ENCODE measurements around the gene STK24.

STK24 gene

DNA sequence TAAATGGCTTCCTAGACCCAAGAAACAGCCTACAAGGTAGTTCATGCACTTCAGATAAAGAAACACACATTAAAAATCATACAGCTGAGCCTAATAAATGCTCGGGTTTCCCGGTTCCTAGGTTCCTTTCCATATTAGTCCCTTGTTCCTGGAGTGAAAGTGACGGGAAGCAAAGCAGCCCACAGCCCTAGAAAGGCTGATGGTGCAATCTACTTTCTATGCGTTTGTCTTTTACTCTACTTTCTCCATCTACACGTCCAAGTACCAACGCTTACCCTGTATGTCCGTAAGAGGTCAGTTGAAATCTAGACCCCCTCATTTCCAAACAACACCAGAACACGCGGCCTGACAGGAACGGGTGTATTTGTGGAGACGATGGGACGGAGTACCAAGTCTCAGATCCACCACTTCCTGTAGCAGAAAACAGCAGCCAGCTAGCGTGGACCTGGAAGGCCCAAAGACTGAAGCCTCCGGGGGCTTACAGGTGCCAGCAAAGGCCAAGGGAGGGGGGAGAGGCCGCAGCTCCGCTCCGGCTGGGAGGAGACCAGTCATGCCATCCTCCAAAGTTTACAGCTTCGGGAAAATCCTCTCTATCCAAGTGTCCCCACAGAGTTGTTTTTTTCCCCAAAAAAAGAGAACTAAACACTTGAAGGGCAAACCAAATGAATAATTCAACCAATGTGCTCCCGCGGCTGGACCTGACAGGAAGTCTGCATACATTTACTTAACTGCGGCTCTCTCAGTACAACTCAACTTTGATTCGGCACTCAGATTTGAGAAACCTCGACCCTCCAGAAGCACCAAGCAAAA, 34.1 kb downstream of the STK24 start:
- DNase-seq (ENCODE audit: insufficient read length, low spot score): no peak
- TF ChIP-seq, protein P1, sequence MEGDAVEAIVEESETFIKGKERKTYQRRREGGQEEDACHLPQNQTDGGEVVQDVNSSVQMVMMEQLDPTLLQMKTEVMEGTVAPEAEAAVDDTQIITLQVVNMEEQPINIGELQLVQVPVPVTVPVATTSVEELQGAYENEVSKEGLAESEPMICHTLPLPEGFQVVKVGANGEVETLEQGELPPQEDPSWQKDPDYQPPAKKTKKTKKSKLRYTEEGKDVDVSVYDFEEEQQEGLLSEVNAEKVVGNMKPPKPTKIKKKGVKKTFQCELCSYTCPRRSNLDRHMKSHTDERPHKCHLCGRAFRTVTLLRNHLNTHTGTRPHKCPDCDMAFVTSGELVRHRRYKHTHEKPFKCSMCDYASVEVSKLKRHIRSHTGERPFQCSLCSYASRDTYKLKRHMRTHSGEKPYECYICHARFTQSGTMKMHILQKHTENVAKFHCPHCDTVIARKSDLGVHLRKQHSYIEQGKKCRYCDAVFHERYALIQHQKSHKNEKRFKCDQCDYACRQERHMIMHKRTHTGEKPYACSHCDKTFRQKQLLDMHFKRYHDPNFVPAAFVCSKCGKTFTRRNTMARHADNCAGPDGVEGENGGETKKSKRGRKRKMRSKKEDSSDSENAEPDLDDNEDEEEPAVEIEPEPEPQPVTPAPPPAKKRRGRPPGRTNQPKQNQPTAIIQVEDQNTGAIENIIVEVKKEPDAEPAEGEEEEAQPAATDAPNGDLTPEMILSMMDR (IDR thresholded peaks at IDR 0.05; ENCODE audit: insufficient read depth, missing control alignments): no peak
- FAIRE-seq: no peak

DNA sequence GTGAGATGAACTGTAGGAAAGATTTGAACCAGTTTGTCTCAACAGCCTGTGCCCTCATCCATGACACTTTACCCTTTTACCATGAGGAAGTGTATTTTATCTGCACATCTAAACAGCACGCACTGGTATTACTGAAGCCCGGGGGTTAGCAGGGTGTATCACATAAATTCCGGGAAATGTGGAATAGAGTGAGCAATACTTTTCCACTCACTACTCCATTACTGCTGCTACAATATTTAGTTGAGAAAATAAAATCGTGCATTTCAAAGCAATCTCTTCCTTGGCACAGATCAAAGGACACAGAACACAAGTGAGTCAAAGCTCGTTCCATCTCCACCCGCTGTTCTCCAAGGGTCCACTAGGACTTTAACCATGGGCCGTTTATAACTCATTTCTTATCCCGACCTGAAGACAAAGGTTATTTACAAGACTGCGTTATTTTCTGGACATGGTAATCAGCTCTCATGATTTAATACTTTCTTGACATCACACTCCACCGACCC, 35.2 kb downstream of the STK24 start:
- FAIRE-seq: no peak
- no peak for DNase-seq (ENCODE audit: insufficient read length, low spot score)
- TF ChIP-seq, protein P1 (IDR thresholded peaks at IDR 0.05; ENCODE audit: insufficient read depth, missing control alignments): no peak

DNA sequence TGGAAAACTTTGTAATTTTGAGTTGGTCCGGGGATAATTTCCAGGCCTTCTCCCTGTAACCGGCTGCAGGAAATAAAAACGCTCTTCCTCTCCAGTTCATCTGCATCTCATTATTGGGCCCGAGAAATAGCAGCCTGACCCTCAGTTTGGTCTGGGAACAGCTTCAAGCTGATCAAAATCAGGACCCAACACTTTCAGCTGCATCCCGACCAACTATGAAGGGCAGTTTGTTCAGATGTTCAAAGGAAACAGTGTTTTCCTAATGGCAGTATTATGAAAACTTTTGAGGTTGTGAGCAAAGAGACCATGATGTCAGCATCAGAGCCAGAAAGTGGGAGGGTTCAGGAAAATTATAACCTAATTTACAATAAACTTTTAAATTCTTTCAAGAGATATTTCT, 35.7 kb downstream of the STK24 start:
- FAIRE-seq (no peak), DNase-seq (ENCODE audit: insufficient read length, low spot score) (no peak)
- TF ChIP-seq, protein P1 (IDR thresholded peaks at IDR 0.05; ENCODE audit: insufficient read depth, missing control alignments): no peak

DNA sequence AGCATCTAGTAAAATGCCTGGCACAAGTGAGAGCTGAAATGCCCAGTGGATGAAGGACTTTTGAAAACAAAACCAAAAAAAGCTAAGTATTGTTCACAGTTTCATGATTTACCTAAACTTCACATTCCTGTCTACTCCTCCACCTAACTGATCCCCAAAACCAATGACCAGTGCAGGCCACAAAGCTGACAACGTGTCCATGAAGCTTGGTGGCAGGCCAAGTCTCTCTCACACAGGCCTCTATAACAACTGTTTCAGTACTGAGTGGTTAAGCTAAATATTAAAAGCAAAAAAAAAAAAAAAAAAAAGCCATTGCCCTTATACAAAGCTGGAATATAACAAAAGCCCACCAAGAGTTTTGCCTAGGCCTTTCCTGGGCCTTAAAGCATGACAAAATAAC, 36.4 kb downstream of the STK24 start:
- no peak for DNase-seq (ENCODE audit: insufficient read length, low spot score)
- TF ChIP-seq, protein P1 (IDR thresholded peaks at IDR 0.05; ENCODE audit: insufficient read depth, missing control alignments): no peak
- no peak for FAIRE-seq

DNA sequence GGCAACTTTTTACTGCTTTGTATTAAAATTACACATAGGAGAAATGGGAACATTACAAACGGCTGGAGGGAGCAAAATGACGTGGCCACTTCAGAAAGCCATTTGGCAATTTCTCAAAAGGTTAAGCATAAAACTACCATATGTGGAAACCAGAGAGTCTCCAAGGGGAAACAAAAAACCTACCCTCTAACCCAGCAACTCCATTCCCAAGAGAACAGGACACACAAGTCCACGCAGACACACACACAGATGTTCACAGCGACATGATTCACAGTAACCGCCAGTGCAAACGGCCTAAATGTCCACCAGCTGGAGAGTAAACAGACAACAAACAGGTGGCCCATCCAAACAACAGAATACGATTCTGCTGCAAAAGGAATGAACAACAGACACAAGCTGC, 37.2 kb downstream of the STK24 start:
- DNase-seq (ENCODE audit: insufficient read length, low spot score) (no peak), FAIRE-seq (no peak)

DNA sequence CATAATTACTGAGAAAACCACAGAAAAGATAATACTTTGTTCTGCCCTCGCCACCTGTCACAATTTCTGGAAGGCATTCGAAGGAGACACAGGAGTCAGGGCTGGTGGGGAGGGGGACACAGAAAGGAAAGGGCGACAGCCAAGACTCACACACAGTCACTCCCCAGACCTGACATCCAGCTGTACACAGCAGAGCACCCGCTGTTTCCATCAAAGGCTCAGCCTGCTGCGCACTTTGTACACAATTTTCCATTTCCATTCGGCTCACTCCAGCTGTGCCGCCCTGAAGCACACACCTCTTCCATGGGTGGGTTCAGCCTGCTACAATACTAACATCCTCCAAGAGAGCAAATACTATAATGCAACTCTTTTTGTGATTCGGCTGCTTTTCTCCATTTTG, 38.0 kb downstream of the STK24 start:
- FAIRE-seq: no peak

More for the DNA sequence above, 37.2 kb downstream of the STK24 start:
- TF ChIP-seq, protein P1 (IDR thresholded peaks at IDR 0.05; ENCODE audit: insufficient read depth, missing control alignments): no peak

More for the DNA sequence above, 38.0 kb downstream of the STK24 start:
- TF ChIP-seq, protein P1 (IDR thresholded peaks at IDR 0.05; ENCODE audit: insufficient read depth, missing control alignments): no peak
- DNase-seq (ENCODE audit: insufficient read length, low spot score): no peak

Measured in D721Med (cell line).